HEK293T (cell line): ENCODE measurements around the gene NUMB.

Source experiments
- CTCF ChIA-PET: fragments of 350-600 bp; formaldehyde crosslinking; extraction: SDS; loops from one replicate; lab custom pipeline; 2021; ENCODE audit warnings: antibody characterized with exemption, inconsistent platforms; lab: Yijun Ruan, JAX
- POLR2A ChIA-PET: fragments of 350-600 bp; formaldehyde crosslinking; extraction: SDS; loops from one replicate; lab custom pipeline; 2020; ENCODE audit warnings: antibody characterized with exemption, inconsistent platforms; lab: Yijun Ruan, JAX
- DNase-seq: peaks from one replicate; pipeline ENCODE4 v3.0.0; 2012; ENCODE audit warnings: mixed read lengths; ENCODE audit errors: extremely low spot score
- ARNT ChIP-seq: fragments of 450-650 bp; IDR thresholded peaks from 2 replicates; pipeline ENCODE4 v1.6.1; 2017; ENCODE audit warnings: mild to moderate bottlenecking
- BHLHE40 ChIP-seq: fragments of 450-650 bp; IDR thresholded peaks from 2 replicates; pipeline ENCODE4 v1.6.1; 2016; ENCODE audit warnings: mild to moderate bottlenecking, moderate library complexity, borderline replicate concordance
- CTBP1 ChIP-seq: fragments of 450-650 bp; IDR thresholded peaks from 2 replicates; pipeline ENCODE4 v1.6.1; 2016; ENCODE audit warnings: borderline replicate concordance
- ELF4 ChIP-seq: fragments of 450-650 bp; IDR thresholded peaks from 2 replicates; pipeline ENCODE4 v1.6.1; 2017; ENCODE audit warnings: antibody characterized with exemption
- FOXA1 ChIP-seq: fragments of 450-650 bp; IDR thresholded peaks from 2 replicates; pipeline ENCODE4 v1.6.1; 2016; ENCODE audit warnings: mild to moderate bottlenecking
- FOXK2 ChIP-seq: fragments of 450-650 bp; IDR thresholded peaks from 2 replicates; pipeline ENCODE4 v1.6.1; 2016; ENCODE audit warnings: mild to moderate bottlenecking
- FOXM1 ChIP-seq: fragments of 450-650 bp; IDR thresholded peaks from 2 replicates; pipeline ENCODE4 v1.6.1; 2017; ENCODE audit warnings: mild to moderate bottlenecking, borderline replicate concordance
- HDGF ChIP-seq: fragments of 450-650 bp; IDR thresholded peaks from 2 replicates; pipeline ENCODE4 v1.6.1; 2017; ENCODE audit warnings: antibody characterized with exemption, borderline replicate concordance
- L3MBTL2 ChIP-seq: fragments of 450-650 bp; conservative IDR thresholded peaks from 2 replicates; pipeline ENCODE4 v1.6.1; 2016; ENCODE audit warnings: mild to moderate bottlenecking
- LEF1 ChIP-seq: fragments of 450-650 bp; IDR thresholded peaks from 2 replicates; pipeline ENCODE4 v1.6.1; 2017; ENCODE audit warnings: mild to moderate bottlenecking, borderline replicate concordance
- NFRKB ChIP-seq: fragments of 450-650 bp; IDR thresholded peaks from 2 replicates; pipeline ENCODE4 v1.6.1; 2016; ENCODE audit warnings: mild to moderate bottlenecking, moderate library complexity
- SP1 ChIP-seq: fragments of 450-650 bp; IDR thresholded peaks from 2 replicates; pipeline ENCODE4 v1.6.1; 2017
- SUZ12 ChIP-seq: fragments of 450-650 bp; IDR thresholded peaks from 2 replicates; pipeline ENCODE4 v1.6.1; 2016; ENCODE audit warnings: mild to moderate bottlenecking
- TARDBP ChIP-seq: fragments of 450-650 bp; IDR thresholded peaks from 2 replicates; pipeline ENCODE4 v1.6.1; 2016
- ZNF384 ChIP-seq: fragments of 450-650 bp; IDR thresholded peaks from 2 replicates; pipeline ENCODE4 v1.6.1; 2016
- TF ChIP-seq, protein P1 (sequence below): fragments of 450-650 bp; IDR thresholded peaks from 2 replicates; pipeline ENCODE4 v1.6.1; 2016

NUMB gene

GRCh38 chr14:73249108-73249507, 209.2 kb downstream of the NUMB start:
- no peak for DNase-seq
- ChIA-PET CTCF (no interaction called here), POLR2A (interaction anchor here (1.0 to 1.6 kb wide), 2 partner anchors 10 to 241 kb away, joined by 3 to 4 read pairs; partner anchors contain the start of gene RIOX1)
- TF ChIP-seq TARDBP (no peak), ARNT (no peak), FOXK2 (no peak), SP1 (no peak), BHLHE40 (no peak), FOXM1 (no peak), LEF1 (no peak), SUZ12 (no peak), HDGF (no peak), ELF4 (no peak), L3MBTL2 (no peak), CTBP1 (no peak), NFRKB (no peak), ZNF384 (no peak), FOXA1 (no peak)
- TF ChIP-seq, protein P1, sequence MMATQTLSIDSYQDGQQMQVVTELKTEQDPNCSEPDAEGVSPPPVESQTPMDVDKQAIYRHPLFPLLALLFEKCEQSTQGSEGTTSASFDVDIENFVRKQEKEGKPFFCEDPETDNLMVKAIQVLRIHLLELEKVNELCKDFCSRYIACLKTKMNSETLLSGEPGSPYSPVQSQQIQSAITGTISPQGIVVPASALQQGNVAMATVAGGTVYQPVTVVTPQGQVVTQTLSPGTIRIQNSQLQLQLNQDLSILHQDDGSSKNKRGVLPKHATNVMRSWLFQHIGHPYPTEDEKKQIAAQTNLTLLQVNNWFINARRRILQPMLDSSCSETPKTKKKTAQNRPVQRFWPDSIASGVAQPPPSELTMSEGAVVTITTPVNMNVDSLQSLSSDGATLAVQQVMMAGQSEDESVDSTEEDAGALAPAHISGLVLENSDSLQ: no peak

DNA sequence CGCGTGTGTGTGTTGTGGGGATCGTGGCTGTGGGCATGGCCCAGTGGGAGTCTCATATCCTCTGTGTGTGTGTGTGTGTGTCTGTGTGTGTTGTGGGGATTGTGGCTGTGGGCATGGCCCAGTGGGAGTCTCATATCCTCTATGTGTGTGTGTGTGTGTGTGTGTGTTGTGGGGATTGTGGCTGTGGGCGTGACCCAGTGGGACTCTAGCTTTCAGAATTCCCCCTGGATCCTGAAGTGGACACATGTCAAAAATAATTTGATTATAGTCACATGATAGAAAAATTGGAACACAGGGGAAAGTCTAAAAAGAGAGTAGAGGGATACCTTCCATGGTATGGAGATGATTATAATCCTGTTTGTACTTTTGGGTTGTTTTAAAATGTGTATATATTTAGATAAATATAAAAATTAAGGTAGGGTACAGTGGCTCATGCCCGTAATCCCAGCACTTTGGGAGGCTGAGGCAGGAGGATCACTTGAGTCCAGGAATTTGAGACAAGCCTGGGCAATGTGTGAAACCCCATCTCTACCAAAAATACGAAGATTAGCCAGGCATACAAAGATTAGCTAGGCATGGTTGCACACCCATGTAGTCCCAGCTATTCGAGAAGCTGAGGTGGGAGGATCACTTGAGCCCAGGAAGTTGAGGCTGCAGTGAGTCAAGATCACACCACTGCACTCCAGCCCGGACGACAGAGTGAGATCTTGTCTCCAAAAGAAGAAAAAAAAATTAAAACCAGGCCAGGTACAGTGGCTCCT, 210.1 kb downstream of the NUMB start:
- CTCF ChIA-PET: no interaction called here
- POLR2A ChIA-PET: interaction anchor here (1.0 to 1.6 kb wide), 2 partner anchors 9 to 242 kb away, joined by 3 to 4 read pairs; partner anchors contain the start of gene RIOX1
- TF ChIP-seq BHLHE40 (no peak), HDGF (no peak), FOXM1 (no peak), L3MBTL2 (no peak), ZNF384 (no peak), FOXA1 (no peak), SP1 (no peak), ELF4 (no peak), CTBP1 (no peak), FOXK2 (no peak), SUZ12 (no peak), NFRKB (no peak), LEF1 (no peak), TARDBP (no peak)
- TF ChIP-seq, protein P1: no peak
- no peak for DNase-seq

DNA sequence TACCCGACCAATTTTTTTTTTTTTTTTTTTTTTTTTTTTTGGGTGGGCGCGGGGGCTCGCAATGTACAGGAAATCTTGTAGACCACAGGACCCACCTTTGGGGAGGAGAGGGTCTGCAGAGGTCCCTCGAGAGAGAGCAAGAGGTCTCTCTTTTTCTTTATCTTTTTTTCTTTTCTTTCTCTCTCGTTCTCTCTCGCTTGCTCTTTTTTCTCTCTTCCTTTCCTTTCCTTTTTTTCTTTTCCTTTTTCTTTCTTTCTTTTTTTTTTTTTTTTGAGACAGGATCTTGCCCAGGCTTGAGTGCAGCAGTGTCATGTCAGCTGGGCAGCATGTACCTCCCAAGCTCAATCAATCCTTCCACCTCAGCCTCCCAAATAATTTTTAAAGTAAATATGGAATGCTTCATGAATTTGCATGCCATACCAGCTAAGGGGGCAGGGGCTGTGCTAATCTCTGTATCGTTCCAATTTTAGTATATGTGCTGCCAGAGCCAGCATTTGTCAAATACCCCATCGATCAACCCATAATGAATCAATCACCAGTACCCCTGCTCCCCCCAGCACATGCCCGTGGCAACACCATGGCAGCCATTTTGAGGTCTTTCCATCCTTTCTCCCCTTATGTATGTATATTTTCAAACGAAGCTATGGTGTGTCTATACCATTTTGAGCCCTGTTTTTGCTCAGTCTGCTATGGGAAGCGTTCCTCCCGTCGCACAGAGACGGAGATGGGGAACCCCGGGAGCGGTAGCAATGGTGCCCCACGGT, 211.8 kb downstream of the NUMB start:
- DNase-seq: no peak
- POLR2A ChIA-PET: no interaction called here
- TF ChIP-seq HDGF (no peak), BHLHE40 (no peak), FOXK2 (no peak), FOXA1 (no peak), SP1 (no peak), ZNF384 (no peak), SUZ12 (no peak), ARNT (no peak), NFRKB (no peak), FOXM1 (no peak), L3MBTL2 (no peak; the same call in 1 of the 2 replicates), TARDBP (no peak), LEF1 (no peak), ELF4 (no peak), CTBP1 (no peak)
- TF ChIP-seq, protein P1: no peak
- CTCF ChIA-PET: no interaction called here

GRCh38 chr14:73245480-73246325, 212.6 kb downstream of the NUMB start:
- ChIA-PET CTCF (no interaction called here), POLR2A (no interaction called here)
- TF ChIP-seq ARNT: no peak
- TF ChIP-seq HDGF: no peak
- TF ChIP-seq SUZ12: no peak
- TF ChIP-seq SP1: no peak
- TF ChIP-seq FOXA1: no peak
- TF ChIP-seq L3MBTL2: no peak
- no peak for TF ChIP-seq BHLHE40
- TF ChIP-seq, protein P1: no peak
- no peak for TF ChIP-seq LEF1
- TF ChIP-seq ZNF384: no peak
- TF ChIP-seq TARDBP: no peak
- no peak for TF ChIP-seq CTBP1
- no peak for TF ChIP-seq FOXK2
- TF ChIP-seq ELF4: no peak
- TF ChIP-seq FOXM1: no peak
- no peak for DNase-seq
